ENCODE measurements around the gene EWSR1.
A peak's percentile ranks its signal among the peaks of the same experiment; 100 is the strongest.

Gene EWSR1

DNA sequence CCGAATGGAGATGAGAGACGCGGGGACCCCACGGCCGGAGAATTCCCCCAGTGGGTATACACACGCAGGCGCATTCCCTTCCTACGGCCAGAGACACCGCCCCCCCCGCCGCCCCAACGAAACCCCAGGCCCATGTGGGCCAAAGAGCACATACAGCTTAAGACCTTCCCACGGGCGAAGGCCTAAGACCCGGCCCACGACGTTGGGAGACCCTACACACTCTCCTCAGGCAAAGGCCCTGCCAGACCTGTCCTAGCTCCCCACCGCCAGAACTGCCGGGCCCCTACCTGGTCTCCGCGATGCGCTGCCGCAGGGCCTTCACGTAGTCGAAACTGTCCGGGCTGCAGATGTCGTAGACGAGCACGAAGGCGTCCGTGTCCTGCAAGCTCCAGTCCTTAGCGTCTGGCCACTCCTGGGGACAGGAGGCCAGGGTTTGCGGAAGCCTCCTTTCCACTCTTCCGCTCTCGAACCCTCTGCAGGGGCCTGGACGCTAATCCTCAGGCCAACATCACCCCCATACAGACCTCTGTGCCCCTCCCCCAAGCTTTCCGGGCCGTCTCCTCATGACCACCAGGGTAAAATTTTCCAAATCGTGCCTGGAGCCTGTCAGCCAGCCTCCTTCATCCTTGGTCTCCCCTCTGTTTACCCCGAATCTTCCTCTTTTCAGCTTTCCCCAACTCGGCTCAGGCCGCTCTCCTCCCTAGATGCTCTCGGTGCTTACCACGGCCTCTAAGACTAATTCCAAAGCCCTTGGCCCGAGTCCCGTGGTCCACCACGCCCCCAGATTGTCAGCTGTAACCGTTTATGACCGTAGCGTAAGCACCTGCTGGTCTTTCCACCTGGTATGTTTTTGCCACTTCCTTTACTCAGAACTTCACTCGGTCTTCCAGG, 45.8 kb downstream of the EWSR1 start:
- no peak overlapping the region for H3K27ac ChIP-seq (ENCODE audit: insufficient read depth in 1 of 2, low read depth in 1 of 2, low read length in 2 of 2, poor library complexity in 1 of 2, severe bottlenecking in 2 of 2)
- H3K4me3 ChIP-seq (ENCODE audit: control insufficient read depth in 1 of 7, extremely low read depth in 1 of 7, insufficient read depth in 4 of 7, low read depth in 2 of 7, low read length in 6 of 7), result peak overlapping the region in 1 of 7 experiments; percentile 67
- CTCF ChIA-PET, result interaction anchor here (0.5 to 2.5 kb wide), 8 partner anchors 9 to 62 kb away, joined by 3 to 19 read pairs (median 4); no protein-coding TSS in a partner anchor
- 23% methylated on average over 43 of the region's 51 CpGs for WGBS (ENCODE audit: insufficient coverage)
- POLR2A ChIA-PET, result interaction anchor here (2.4 kb wide), 1 partner anchor 10 kb away, joined by 9 read pairs; no protein-coding TSS in a partner anchor
- DNase-seq, result peak in 1 of 3 donors; percentile 29
- peaks cover 0 to 63% (median 49%) of the 10 kb centered on the region in 4 experiments for H3K4me1 ChIP-seq (ENCODE audit: control extremely low read depth in 1 of 4, control insufficient read depth in 4 of 4, insufficient read depth in 4 of 4, low read length in 3 of 4)
- no peaks in the 10 kb centered on the region for H3K9me3 ChIP-seq (ENCODE audit: control extremely low read depth in 1 of 5, control insufficient read depth in 4 of 5, insufficient read depth in 2 of 5, low read depth in 1 of 5, low read length in 4 of 5)
- H3K27me3 ChIP-seq (replicated peaks in 2 of 5; ENCODE audit: control insufficient read depth in 4 of 5, insufficient read depth in 5 of 5, low read length in 4 of 5), result peaks cover 0 to 57% (median 24%) of the 10 kb centered on the region in 5 experiments
- no peaks in the 10 kb centered on the region for H3K36me3 ChIP-seq (ENCODE audit: control insufficient read depth in 4 of 4, insufficient read depth in 4 of 4, low read length in 3 of 4)

- Histone ChIP-seq H3K9me3 (ENCODE audit: control extremely low read depth in 1 of 5, control insufficient read depth in 4 of 5, insufficient read depth in 2 of 5, low read depth in 1 of 5, low read length in 4 of 5) (no peaks in the 10 kb centered on the region), H3K27ac (ENCODE audit: insufficient read depth in 1 of 2, low read depth in 1 of 2, low read length in 2 of 2, poor library complexity in 1 of 2, severe bottlenecking in 2 of 2) (no peak overlapping the region), H3K4me1 (ENCODE audit: control extremely low read depth in 1 of 4, control insufficient read depth in 4 of 4, insufficient read depth in 4 of 4, low read length in 3 of 4) (peaks cover 0 to 54% (median 40%) of the 10 kb centered on the region in 4 experiments), H3K36me3 (ENCODE audit: control insufficient read depth in 4 of 4, insufficient read depth in 4 of 4, low read length in 3 of 4) (no peaks in the 10 kb centered on the region), H3K4me3 (ENCODE audit: control insufficient read depth in 1 of 7, extremely low read depth in 1 of 7, insufficient read depth in 4 of 7, low read depth in 2 of 7, low read length in 6 of 7) (peak overlapping the region; percentile 23 to 67 (median 55)), H3K27me3 (replicated peaks in 2 of 5; ENCODE audit: control insufficient read depth in 4 of 5, insufficient read depth in 5 of 5, low read length in 4 of 5) (peaks cover 0 to 57% (median 24%) of the 10 kb centered on the region in 5 experiments)
- WGBS (ENCODE audit: insufficient coverage), result 2% methylated on average over 69 of the region's 69 CpGs
- ChIA-PET CTCF (interaction anchor here (0.8 to 2.5 kb wide), 4 partner anchors 11 to 61 kb away, joined by 3 to 19 read pairs (median 6); no protein-coding TSS in a partner anchor), POLR2A (interaction anchor here (1.0 kb wide), 1 partner anchor 8 kb away, joined by 3 read pairs; the partner anchor contains the start of gene GAS2L1)
- DNase-seq, result peak in 1 of 3 donors; percentile 37
These were observed 46.6 kb downstream of the EWSR1 start for GRCh38 chr22:29314537-29315285.

- H3K36me3 ChIP-seq (ENCODE audit: control insufficient read depth in 4 of 4, insufficient read depth in 4 of 4, low read length in 3 of 4), result no peaks in the 10 kb centered on the region
- H3K4me1 ChIP-seq (ENCODE audit: control extremely low read depth in 1 of 4, control insufficient read depth in 4 of 4, insufficient read depth in 4 of 4, low read length in 3 of 4), result peaks cover 0 to 48% (median 36%) of the 10 kb centered on the region in 4 experiments
- peak in 1 of 3 donors; percentile 49 for DNase-seq
- no peak within 1 kb of the TSS for H3K27ac ChIP-seq (ENCODE audit: insufficient read depth in 1 of 2, low read depth in 1 of 2, low read length in 2 of 2, poor library complexity in 1 of 2, severe bottlenecking in 2 of 2)
- CTCF ChIA-PET, result no interaction called here
- H3K9me3 ChIP-seq (ENCODE audit: control extremely low read depth in 1 of 5, control insufficient read depth in 4 of 5, insufficient read depth in 2 of 5, low read depth in 1 of 5, low read length in 4 of 5), result no peaks in the 10 kb centered on the region
- POLR2A ChIA-PET, result interaction anchor here (1.0 kb wide), 1 partner anchor 9 kb away, joined by 3 read pairs; the partner anchor contains the start of gene GAS2L1
- under 1% methylated on average over 79 of the region's 103 CpGs for WGBS (ENCODE audit: insufficient coverage)
- H3K4me3 ChIP-seq (ENCODE audit: control insufficient read depth in 1 of 7, extremely low read depth in 1 of 7, insufficient read depth in 4 of 7, low read depth in 2 of 7, low read length in 6 of 7), result peak within 1 kb of the TSS; percentile 23 to 67 (median 55)
- peaks cover 0 to 57% (median 24%) of the 10 kb centered on the region in 5 experiments for H3K27me3 ChIP-seq (replicated peaks in 2 of 5; ENCODE audit: control insufficient read depth in 4 of 5, insufficient read depth in 5 of 5, low read length in 4 of 5)
These were observed 47.4 kb downstream of the EWSR1 start, which contains the start of gene RASL10A for GRCh38 chr22:29315286-29316140. Gene RASL10A, minus strand, starts transcription at chr22:29315697. Its CDS starts 451 bp downstream, at chr22:29315246.

DNA sequence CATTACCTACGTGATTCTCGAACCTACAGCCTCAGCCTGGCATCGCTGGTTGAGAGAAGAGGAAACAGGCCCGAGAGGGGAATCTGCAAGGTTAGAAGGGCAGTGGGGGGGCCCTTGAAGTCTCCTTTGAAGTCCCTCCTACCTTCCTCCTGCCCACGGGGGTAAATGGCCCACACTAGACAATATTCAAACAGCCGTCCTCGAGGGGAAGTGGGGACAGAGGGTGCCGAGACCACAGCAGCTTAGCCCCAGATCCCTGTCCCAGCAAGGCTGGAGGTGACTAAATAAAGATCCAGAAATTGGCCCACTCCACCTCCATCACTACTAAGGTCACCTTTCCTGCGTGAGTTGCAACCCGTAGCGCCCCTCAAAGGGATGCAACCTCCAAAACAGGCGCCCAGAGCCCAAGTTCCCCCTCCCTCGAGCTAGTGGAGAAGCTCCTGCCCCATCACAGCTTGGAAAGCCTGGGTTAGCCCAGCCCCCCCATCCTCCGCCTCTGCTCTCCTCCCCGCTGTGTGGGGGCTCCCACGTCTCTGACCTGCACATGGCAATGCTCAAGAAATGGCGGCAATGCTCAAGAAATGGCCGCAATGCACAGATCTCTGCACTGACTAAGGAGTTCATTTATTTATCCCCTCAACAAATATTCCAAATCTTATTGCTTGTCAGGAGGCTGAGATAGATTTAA, 48.2 kb downstream of the EWSR1 start:
- Histone ChIP-seq H3K36me3 (ENCODE audit: control insufficient read depth in 4 of 4, insufficient read depth in 4 of 4, low read length in 3 of 4) (no peaks in the 10 kb centered on the region), H3K4me1 (ENCODE audit: control extremely low read depth in 1 of 4, control insufficient read depth in 4 of 4, insufficient read depth in 4 of 4, low read length in 3 of 4) (peaks cover 0 to 40% (median 29%) of the 10 kb centered on the region in 4 experiments), H3K4me3 (ENCODE audit: control insufficient read depth in 1 of 7, extremely low read depth in 1 of 7, insufficient read depth in 4 of 7, low read depth in 2 of 7, low read length in 6 of 7) (peak overlapping the region in 1 of 7 experiments; percentile 67), H3K27me3 (replicated peaks in 2 of 5; ENCODE audit: control insufficient read depth in 4 of 5, insufficient read depth in 5 of 5, low read length in 4 of 5) (peaks cover 0 to 56% (median 24%) of the 10 kb centered on the region in 5 experiments), H3K9me3 (ENCODE audit: control extremely low read depth in 1 of 5, control insufficient read depth in 4 of 5, insufficient read depth in 2 of 5, low read depth in 1 of 5, low read length in 4 of 5) (no peaks in the 10 kb centered on the region), H3K27ac (ENCODE audit: insufficient read depth in 1 of 2, low read depth in 1 of 2, low read length in 2 of 2, poor library complexity in 1 of 2, severe bottlenecking in 2 of 2) (no peak overlapping the region)
- POLR2A ChIA-PET, result no interaction called here
- 59% methylated on average over 13 of the region's 18 CpGs for WGBS (ENCODE audit: insufficient coverage)
- peak in 2 of 3 donors; percentile 47 to 62 for DNase-seq
- CTCF ChIA-PET, result interaction anchor here (1.3 to 1.4 kb wide), 2 partner anchors 10 to 19 kb away, joined by 3 to 4 read pairs; no protein-coding TSS in a partner anchor

DNA sequence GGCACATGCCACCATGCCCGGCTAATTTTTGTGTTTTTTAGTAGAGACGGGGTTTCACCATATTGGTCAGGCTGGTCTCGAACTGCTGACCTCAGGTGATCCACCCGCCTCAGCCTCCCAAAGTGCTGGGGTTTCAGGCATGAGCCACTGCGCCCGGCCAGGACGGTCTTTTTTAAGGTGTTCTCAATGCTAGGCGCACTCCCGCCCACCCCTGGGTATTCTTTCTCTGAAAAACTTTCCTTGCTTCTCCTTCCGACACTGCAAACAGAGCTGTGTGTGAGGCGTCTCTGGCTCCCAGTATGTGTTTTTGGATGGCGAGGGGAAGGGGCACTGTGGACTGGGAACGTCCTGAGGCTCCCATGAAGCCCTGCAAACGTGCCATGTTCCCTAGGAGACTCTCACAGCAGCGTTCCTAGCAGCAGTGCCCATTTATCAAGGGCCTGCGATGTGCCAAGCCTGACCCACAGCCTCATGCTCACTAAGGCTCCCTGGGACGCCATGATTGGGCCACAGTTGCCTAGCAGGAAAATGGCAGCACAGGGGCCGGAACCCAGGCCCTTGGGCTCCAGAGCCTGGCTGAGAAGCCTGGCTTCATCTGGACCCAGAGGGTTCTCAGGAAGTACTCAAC, 49.9 kb downstream of the EWSR1 start:
- Histone ChIP-seq H3K27ac (ENCODE audit: insufficient read depth in 1 of 2, low read depth in 1 of 2, low read length in 2 of 2, poor library complexity in 1 of 2, severe bottlenecking in 2 of 2) (no peak overlapping the region), H3K4me3 (ENCODE audit: control insufficient read depth in 1 of 7, extremely low read depth in 1 of 7, insufficient read depth in 4 of 7, low read depth in 2 of 7, low read length in 6 of 7) (no peak overlapping the region), H3K4me1 (ENCODE audit: control extremely low read depth in 1 of 4, control insufficient read depth in 4 of 4, insufficient read depth in 4 of 4, low read length in 3 of 4) (peaks cover 0 to 30% (median 22%) of the 10 kb centered on the region in 4 experiments), H3K9me3 (ENCODE audit: control extremely low read depth in 1 of 5, control insufficient read depth in 4 of 5, insufficient read depth in 2 of 5, low read depth in 1 of 5, low read length in 4 of 5) (no peaks in the 10 kb centered on the region), H3K36me3 (ENCODE audit: control insufficient read depth in 4 of 4, insufficient read depth in 4 of 4, low read length in 3 of 4) (no peaks in the 10 kb centered on the region), H3K27me3 (replicated peaks in 2 of 5; ENCODE audit: control insufficient read depth in 4 of 5, insufficient read depth in 5 of 5, low read length in 4 of 5) (peaks cover 0 to 39% (median 19%) of the 10 kb centered on the region in 5 experiments)
- POLR2A ChIA-PET, result interaction anchor here (1.3 kb wide), 1 partner anchor 9 kb away, joined by 3 read pairs; no protein-coding TSS in a partner anchor
- DNase-seq, result no peak
- CTCF ChIA-PET, result interaction anchor here (1.1 to 1.4 kb wide), 3 partner anchors 9 to 15 kb away, joined by 3 to 5 read pairs (median 4); no protein-coding TSS in a partner anchor
- WGBS (ENCODE audit: insufficient coverage), result 96% methylated on average over 17 of the region's 18 CpGs
